Activated naive CD4-positive, alpha-beta T cell treated with anti-CD3 and anti-CD28 coated beads, Interleukin-2, amount 50 U/mL, for 24 hours (primary cell): ENCODE data around the gene UNC5B.

Experiments
- H3K27ac Mint-ChIP-seq: one replicate; pipeline ENCODE4 v1.8.0; 2021; ENCODE audit warnings: mild to moderate bottlenecking, mixed read lengths
- H3K27me3 Mint-ChIP-seq: one replicate; pipeline ENCODE4 v1.8.0; 2021; ENCODE audit warnings: mixed read lengths
- H3K36me3 Mint-ChIP-seq: one replicate; pipeline ENCODE4 v1.8.0; 2021; ENCODE audit warnings: mixed read lengths
- H3K4me1 Mint-ChIP-seq: one replicate; pipeline ENCODE4 v1.8.0; 2021; ENCODE audit warnings: mixed read lengths
- H3K4me3 Mint-ChIP-seq: one replicate; pipeline ENCODE4 v1.8.0; 2021; ENCODE audit warnings: mild to moderate bottlenecking, mixed read lengths
- H3K9me3 Mint-ChIP-seq: one replicate; pipeline ENCODE4 v1.8.0; 2021; ENCODE audit warnings: mixed read lengths

Gene UNC5B

GRCh38 chr10:71260622-71261325 is 48.4 kb downstream of the UNC5B start:
- no peaks in the 10 kb centered on the region for H3K9me3 Mint-ChIP-seq
- no peak overlapping the region for H3K27ac Mint-ChIP-seq
- no peaks in the 10 kb centered on the region for H3K36me3 Mint-ChIP-seq
- peaks cover 3% of the 10 kb centered on the region for H3K27me3 Mint-ChIP-seq
- H3K4me1 Mint-ChIP-seq = no peaks in the 10 kb centered on the region
- H3K4me3 Mint-ChIP-seq = no peak overlapping the region

DNA sequence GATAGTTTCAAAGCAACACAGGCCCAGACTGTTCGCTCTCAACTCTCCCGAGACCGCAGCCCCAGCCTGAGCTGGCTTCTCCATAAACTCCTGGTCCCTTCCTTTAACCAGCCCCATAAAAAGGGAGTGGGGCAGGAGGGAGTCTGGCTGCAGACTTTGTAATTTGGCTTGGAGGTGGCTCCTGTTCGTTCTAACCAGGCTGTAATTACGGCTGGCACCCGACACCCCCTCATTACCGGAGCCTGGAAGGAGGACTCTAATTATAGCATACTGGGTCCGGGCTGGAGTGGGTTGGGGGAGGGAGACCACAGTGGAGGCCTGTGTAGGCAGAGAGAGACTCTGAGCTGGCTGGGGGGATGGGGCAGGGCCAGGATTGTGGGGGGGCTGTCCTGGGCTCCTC is 49.7 kb downstream of the UNC5B start:
- H3K27me3 Mint-ChIP-seq = no peaks in the 10 kb centered on the region

DNA sequence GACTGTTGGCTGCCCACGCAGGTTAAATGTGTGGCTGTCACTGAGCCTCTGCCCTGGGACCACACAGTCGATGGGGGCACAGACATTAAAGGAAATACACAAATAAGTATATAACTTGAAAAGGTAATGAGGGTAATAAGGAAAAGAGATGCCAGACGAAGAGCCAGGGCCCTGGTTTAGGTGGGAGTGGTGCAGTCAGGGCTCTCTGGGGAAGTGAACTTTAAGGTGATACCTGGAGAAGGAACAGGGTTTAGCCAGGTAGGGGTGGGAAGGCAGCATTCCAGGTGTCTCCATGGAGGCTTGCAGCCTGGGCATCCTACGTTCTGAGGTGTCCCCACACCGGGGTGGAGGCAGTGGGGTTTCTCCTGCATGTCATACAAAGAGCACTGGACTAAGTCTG is 50.4 kb downstream of the UNC5B start:
- Mint-ChIP-seq H3K4me3 (no peak overlapping the region), H3K36me3 (no peaks in the 10 kb centered on the region), H3K27ac (no peak overlapping the region), H3K27me3 (no peaks in the 10 kb centered on the region), H3K4me1 (no peaks in the 10 kb centered on the region), H3K9me3 (no peaks in the 10 kb centered on the region)

More for the DNA sequence above, 49.7 kb downstream of the UNC5B start:
- no peak overlapping the region for H3K4me3 Mint-ChIP-seq
- no peaks in the 10 kb centered on the region for H3K4me1 Mint-ChIP-seq
- H3K9me3 Mint-ChIP-seq = no peaks in the 10 kb centered on the region
- H3K27ac Mint-ChIP-seq = no peak overlapping the region
- no peaks in the 10 kb centered on the region for H3K36me3 Mint-ChIP-seq

DNA sequence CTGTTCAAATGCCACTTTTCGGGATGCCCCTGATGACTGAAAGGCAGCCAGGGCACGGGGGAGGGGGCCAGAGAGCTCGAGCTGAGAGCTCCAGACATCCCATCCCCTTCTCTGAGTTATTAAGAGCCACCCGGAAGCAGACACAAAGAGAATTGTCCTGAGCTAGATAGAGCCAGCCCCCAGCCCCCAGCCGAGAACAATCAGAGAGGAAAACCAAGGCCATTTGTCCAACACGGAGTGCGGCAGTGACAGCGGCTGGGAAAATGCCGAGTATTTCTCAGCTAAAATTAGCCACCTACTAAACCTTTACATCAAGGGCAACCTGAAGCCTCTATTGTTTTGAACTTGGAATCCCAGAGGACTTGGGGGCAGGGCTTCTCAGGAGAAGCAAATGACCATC is 51.0 kb downstream of the UNC5B start:
- no peaks in the 10 kb centered on the region for H3K27me3 Mint-ChIP-seq
- no peak overlapping the region for H3K27ac Mint-ChIP-seq
- no peaks in the 10 kb centered on the region for H3K9me3 Mint-ChIP-seq
- H3K36me3 Mint-ChIP-seq = no peaks in the 10 kb centered on the region
- H3K4me1 Mint-ChIP-seq = no peaks in the 10 kb centered on the region
- H3K4me3 Mint-ChIP-seq = no peak overlapping the region

DNA sequence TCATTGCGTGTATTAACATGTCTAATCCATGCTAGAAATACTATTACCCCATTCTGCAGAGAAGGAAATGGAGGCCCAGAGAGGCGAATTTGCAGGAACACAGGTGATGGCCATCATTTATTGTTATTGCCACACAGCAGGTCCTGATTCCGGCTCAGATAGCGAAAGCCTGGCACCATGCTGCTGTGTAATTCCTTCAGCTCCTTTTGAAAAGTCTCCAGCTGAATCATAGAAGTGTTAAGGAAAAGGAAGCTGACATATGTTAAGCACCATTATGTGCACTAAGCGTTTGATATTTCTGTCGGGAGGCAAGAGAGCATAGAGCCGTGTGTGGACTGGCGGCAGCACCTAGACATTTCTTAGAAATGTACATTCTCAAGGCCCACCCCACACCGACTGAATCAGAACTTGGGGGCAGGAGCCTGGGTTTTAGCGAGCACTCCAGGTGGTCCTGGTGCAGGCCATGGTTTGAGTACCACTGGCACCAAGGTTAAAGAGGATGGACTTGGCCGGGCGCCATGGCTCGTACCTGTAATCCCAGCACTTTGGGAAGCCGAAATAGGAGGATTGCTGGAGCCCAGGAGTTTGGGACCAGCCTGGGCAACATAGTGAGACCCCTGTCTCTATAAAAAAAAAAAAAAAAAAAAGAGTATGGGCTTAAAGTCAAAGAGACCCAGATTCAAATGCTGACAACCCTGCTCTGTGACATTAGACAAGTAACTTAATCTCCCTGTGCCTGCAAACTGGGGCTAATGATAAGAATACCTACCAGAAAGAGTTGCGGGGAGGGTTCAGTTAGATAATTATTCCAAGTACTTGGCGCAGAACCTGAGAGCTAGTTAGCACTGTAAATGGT is 52.2 kb downstream of the UNC5B start:
- no peaks in the 10 kb centered on the region for H3K36me3 Mint-ChIP-seq
- H3K4me1 Mint-ChIP-seq = no peaks in the 10 kb centered on the region
- H3K4me3 Mint-ChIP-seq = no peak overlapping the region
- no peak overlapping the region for H3K27ac Mint-ChIP-seq
- no peaks in the 10 kb centered on the region for H3K9me3 Mint-ChIP-seq
- no peaks in the 10 kb centered on the region for H3K27me3 Mint-ChIP-seq

DNA sequence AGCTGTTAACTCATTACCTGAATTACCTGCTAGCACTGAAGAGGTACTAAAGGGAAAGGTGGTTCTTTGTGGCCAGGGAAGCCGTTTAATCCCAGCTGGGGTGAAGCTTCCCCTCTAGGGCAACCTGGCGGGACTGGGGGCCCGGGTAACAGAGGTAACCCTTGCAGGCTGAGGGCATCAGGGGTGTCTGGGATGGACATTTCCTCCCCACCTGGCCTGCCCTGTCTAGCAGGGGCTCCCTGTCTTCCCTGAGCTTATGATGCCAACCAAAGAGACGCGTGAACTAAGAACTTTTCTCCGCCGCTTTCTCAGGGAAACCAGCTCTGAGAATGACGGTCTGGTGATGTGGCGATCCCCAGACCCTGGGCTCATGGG is 52.8 kb downstream of the UNC5B start:
- H3K4me1 Mint-ChIP-seq = no peaks in the 10 kb centered on the region
- H3K27me3 Mint-ChIP-seq = no peaks in the 10 kb centered on the region
- H3K4me3 Mint-ChIP-seq = no peak overlapping the region
- no peaks in the 10 kb centered on the region for H3K9me3 Mint-ChIP-seq
- no peaks in the 10 kb centered on the region for H3K36me3 Mint-ChIP-seq
- H3K27ac Mint-ChIP-seq = no peak overlapping the region

- H3K27me3 Mint-ChIP-seq = no peaks in the 10 kb centered on the region
- no peak overlapping the region for H3K4me3 Mint-ChIP-seq
- no peaks in the 10 kb centered on the region for H3K4me1 Mint-ChIP-seq
- H3K36me3 Mint-ChIP-seq = no peaks in the 10 kb centered on the region
- H3K27ac Mint-ChIP-seq = no peak overlapping the region
- H3K9me3 Mint-ChIP-seq = no peaks in the 10 kb centered on the region
These were observed 53.3 kb downstream of the UNC5B start for GRCh38 chr10:71265618-71266146.

DNA sequence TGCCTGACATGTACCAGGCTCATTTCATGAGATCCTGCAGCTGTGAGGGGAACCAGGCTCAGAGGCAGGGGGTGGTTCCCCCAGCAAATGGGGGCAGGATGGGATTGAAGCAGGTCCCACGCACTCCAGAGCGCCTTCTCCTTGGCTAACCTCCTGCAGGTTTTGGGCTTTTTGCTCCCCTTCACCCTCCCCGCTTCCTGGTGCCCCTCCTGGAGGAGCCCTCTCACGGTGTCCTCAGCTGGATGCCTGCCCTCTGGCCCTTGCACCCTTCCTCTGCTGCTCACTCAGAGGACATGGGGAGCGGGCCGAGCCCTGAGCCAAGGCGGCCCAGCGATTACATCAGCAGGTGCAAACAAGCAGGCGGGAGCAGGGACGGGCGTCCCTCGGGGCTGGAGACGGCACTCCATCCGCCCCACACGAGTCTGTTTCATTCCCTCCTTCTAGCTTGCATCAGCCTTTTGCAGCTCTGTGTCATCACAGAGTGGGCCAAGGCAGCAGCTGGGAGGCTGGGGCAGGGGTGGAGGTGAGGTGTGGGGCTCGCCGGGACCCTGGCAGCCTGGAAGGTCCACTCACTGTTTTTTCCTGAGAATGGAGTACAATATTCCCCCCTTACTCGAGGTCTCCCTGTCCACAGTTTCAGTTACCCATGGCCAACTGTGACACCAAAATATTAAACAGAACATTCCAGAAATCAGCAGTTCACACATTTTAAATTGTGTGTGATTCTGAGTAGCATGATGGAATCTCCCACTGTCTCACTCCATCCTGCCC is 54.0 kb downstream of the UNC5B start:
- Mint-ChIP-seq H3K27ac (no peak overlapping the region), H3K4me1 (no peaks in the 10 kb centered on the region), H3K9me3 (no peaks in the 10 kb centered on the region), H3K36me3 (no peaks in the 10 kb centered on the region), H3K4me3 (no peak overlapping the region), H3K27me3 (no peaks in the 10 kb centered on the region)

DNA sequence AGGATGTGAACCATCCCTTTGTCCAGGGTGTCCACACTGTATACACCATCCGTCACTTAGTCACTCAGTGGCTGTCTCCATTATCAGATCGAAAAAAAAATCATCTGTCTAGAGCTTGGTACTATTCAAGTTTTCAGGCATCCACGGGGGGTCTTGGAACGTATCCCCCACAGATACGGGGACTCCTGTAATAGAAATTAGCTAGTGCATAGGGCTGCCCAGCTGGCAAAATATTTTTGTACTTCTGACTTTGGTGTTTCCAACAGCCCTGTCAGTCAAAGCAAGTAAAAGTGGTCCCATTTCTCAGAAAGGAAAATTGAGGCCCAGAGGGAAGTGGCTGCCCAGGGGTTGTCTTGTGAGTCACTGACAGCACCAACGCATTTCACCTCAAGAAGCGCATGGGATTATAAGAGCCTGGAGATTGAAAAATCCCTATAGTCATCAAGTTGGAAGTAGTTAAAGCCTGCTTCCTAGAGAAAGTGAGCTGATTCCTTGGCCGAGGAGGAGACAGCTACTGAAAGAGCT is 54.6 kb downstream of the UNC5B start:
- Mint-ChIP-seq H3K9me3 (no peaks in the 10 kb centered on the region), H3K27ac (no peak overlapping the region), H3K36me3 (no peaks in the 10 kb centered on the region), H3K4me3 (no peak overlapping the region), H3K27me3 (no peaks in the 10 kb centered on the region), H3K4me1 (no peaks in the 10 kb centered on the region)

- H3K4me3 Mint-ChIP-seq = no peak overlapping the region
- H3K36me3 Mint-ChIP-seq = no peaks in the 10 kb centered on the region
- H3K9me3 Mint-ChIP-seq = no peaks in the 10 kb centered on the region
- no peaks in the 10 kb centered on the region for H3K27me3 Mint-ChIP-seq
- no peak overlapping the region for H3K27ac Mint-ChIP-seq
- H3K4me1 Mint-ChIP-seq = no peaks in the 10 kb centered on the region
These were observed 55.3 kb downstream of the UNC5B start for GRCh38 chr10:71267508-71268240.

GRCh38 chr10:71268247-71268691 is 55.9 kb downstream of the UNC5B start:
- Mint-ChIP-seq H3K36me3 (no peaks in the 10 kb centered on the region), H3K4me1 (no peaks in the 10 kb centered on the region), H3K27me3 (no peaks in the 10 kb centered on the region), H3K4me3 (no peak overlapping the region), H3K27ac (no peak overlapping the region), H3K9me3 (no peaks in the 10 kb centered on the region)

DNA sequence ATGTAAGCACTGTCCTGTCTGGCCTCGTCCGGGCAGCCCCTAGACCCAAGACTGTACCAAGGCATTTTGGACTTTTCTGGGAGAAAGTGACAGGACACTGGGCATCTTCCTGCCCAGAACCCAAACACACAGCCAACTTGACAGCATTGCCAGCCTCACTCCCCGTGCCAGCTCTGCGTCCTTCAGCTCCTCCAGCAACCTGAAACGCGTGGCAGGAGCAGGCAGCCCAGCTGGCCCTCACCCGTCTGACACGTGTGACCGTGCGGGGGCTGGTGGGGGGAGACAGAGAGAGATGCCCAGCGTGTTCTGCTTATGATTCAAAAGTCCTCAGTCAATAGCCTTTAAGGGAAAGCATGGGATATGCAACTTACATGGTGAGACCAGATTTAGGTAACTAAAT is 56.4 kb downstream of the UNC5B start:
- H3K36me3 Mint-ChIP-seq = no peaks in the 10 kb centered on the region
- no peaks in the 10 kb centered on the region for H3K27me3 Mint-ChIP-seq
- H3K9me3 Mint-ChIP-seq = no peaks in the 10 kb centered on the region
- no peak overlapping the region for H3K4me3 Mint-ChIP-seq
- no peak overlapping the region for H3K27ac Mint-ChIP-seq
- H3K4me1 Mint-ChIP-seq = no peaks in the 10 kb centered on the region

DNA sequence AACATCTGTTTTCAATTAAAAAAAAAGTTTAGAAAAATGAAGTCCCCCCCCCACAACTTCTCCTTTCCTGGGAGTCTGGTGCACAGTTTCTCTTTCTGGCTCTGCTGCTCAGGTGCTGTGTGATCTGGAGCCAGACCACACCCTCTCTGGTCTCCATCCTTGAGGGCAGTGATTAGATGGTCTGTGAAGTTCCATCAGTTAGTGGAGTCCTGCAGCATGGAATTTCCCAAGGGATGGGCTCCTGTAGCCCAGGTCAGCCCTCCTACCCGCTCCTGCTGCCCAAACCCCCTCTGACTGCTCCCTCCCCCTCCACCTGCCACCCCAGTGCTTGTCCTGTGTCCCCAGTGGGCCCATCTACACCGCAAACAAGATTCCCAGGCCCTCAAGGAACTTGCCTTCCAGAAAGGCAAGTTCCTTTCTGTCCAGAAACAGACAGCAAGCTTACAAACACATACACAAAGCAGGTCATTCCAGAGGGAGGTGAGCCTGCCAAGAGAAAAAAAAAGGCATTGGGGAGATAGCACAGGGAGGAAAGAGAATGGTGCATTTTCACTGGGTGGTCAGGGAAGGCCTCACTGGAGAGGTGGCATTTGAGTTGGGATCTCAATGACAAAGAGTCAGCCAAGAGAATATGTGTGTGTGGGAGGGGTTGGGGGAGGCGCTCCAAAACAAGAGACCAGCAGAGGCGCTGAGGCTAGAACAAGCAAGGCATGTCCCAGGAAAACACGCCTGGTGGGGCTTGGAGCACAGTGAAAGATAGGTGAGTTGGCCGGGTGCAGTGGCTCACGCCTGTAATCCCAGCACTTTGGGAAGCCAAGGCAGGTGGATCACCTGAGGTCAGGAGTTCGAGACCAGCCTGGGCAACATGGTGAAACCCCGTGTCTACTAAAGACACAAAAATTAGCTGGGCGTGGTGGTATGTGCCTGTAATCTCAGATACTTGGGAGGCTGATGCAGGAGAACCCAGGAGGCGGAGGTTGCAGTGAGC is 57.2 kb downstream of the UNC5B start:
- Mint-ChIP-seq H3K27me3 (no peaks in the 10 kb centered on the region), H3K4me1 (no peaks in the 10 kb centered on the region), H3K27ac (no peak overlapping the region), H3K9me3 (no peaks in the 10 kb centered on the region), H3K4me3 (no peak overlapping the region), H3K36me3 (no peaks in the 10 kb centered on the region)
